IPS DF 6.9 (cell line): Measurements from ENCODE around the gene AOX1.
"Not testable (repeated sequence)": the region's sequence is repeated elsewhere in the genome, so short reads cannot be mapped to it uniquely, and the experiment has no call there.

Source experiments
- DNase-seq: peaks from one replicate; pipeline ENCODE4 v3.0.0-alpha.2; 2013; ENCODE audit warnings: low read depth, low spot score
- H3K27ac ChIP-seq: one replicate; pipeline ENCODE4 v1.5.1; 2013; ENCODE audit warnings: low read length, control low read depth
- H3K27me3 ChIP-seq: 2 replicates; pipeline ENCODE4 v1.6.1; 2013; ENCODE audit warnings: mild to moderate bottlenecking, low read length; ENCODE audit not compliant: control insufficient read depth, insufficient read depth
- H3K36me3 ChIP-seq: 2 replicates; pipeline ENCODE4 v1.6.1; 2013; ENCODE audit warnings: low read length; ENCODE audit not compliant: control insufficient read depth, insufficient read depth
- H3K4me1 ChIP-seq: 2 replicates; pipeline ENCODE4 v1.6.1; 2013; ENCODE audit warnings: low read length; ENCODE audit not compliant: control insufficient read depth, insufficient read depth
- H3K4me3 ChIP-seq: 2 replicates; pipeline ENCODE4 v1.5.1; 2013; ENCODE audit warnings: mild to moderate bottlenecking, low read length
- H3K9me3 ChIP-seq: 2 replicates; pipeline ENCODE4 v1.6.1; 2013; ENCODE audit warnings: low read length, inconsistent platforms; ENCODE audit not compliant: control insufficient read depth, insufficient read depth
- WGBS: extraction: QIAGEN DNeasy Blood & Tissue Kit; methylation state at CpG from one replicate; pipeline ENCODE4 v1.1.7; 2013; ENCODE audit warnings: mixed read lengths, missing lambda C conversion rate; ENCODE audit not compliant: insufficient read length, insufficient coverage; 5-methylcytosine and 5-hydroxymethylcytosine counted together

The AOX1 gene

GRCh38 chr2:200679127-200679526, 93.3 kb downstream of the AOX1 start:
- no CpG with 5 or more reads among the region's 5 CpGs for WGBS
- H3K4me1 ChIP-seq: no peaks in the 10 kb centered on the region
- no peak overlapping the region for H3K4me3 ChIP-seq
- DNase-seq: no peak
- H3K9me3 ChIP-seq: no peaks in the 10 kb centered on the region
- H3K27ac ChIP-seq: no peak overlapping the region
- H3K36me3 ChIP-seq: no peaks in the 10 kb centered on the region
- no peaks in the 10 kb centered on the region for H3K27me3 ChIP-seq

DNA sequence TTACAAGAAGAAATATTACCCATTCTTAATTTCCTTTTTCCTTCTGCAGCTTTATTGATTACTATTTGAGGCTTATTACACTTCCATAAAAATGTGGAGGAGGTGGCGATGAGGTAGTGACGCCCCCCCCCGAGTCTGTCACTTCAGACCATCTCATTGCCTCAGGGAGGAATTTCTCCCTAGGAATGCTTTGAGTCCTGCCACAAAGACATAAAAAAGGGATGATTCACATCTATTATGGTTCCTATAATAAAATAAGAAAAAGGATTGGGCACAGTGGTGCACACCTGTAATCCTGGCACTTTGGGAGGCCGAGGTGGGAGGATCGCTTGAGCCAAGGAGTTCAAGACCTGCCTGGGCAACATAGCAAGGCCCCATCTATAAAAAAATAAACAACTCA, 93.7 kb downstream of the AOX1 start:
- WGBS: no CpG with 5 or more reads among the region's 5 CpGs
- H3K27ac ChIP-seq: no peak overlapping the region

GRCh38 chr2:200681697-200682096, 95.9 kb downstream of the AOX1 start:
- Histone ChIP-seq H3K4me3 (no peak overlapping the region), H3K4me1 (no peaks in the 10 kb centered on the region), H3K36me3 (no peaks in the 10 kb centered on the region), H3K27me3 (no peaks in the 10 kb centered on the region), H3K9me3 (no peaks in the 10 kb centered on the region), H3K27ac (no peak overlapping the region)
- no peak for DNase-seq
- WGBS: no CpG with 5 or more reads among the region's 2 CpGs

More for the DNA sequence above, 93.7 kb downstream of the AOX1 start:
- Histone ChIP-seq H3K36me3 (no peaks in the 10 kb centered on the region), H3K27me3 (no peaks in the 10 kb centered on the region), H3K9me3 (no peaks in the 10 kb centered on the region), H3K4me1 (no peaks in the 10 kb centered on the region), H3K4me3 (no peak overlapping the region)
- DNase-seq: no peak

GRCh38 chr2:200682407-200682806, 96.6 kb downstream of the AOX1 start:
- WGBS: no CpG with 5 or more reads among the region's 5 CpGs
- not testable (repeated sequence) for DNase-seq, H3K27ac ChIP-seq, H3K9me3 ChIP-seq, H3K4me3 ChIP-seq, H3K4me1 ChIP-seq, H3K27me3 ChIP-seq, H3K36me3 ChIP-seq

DNA sequence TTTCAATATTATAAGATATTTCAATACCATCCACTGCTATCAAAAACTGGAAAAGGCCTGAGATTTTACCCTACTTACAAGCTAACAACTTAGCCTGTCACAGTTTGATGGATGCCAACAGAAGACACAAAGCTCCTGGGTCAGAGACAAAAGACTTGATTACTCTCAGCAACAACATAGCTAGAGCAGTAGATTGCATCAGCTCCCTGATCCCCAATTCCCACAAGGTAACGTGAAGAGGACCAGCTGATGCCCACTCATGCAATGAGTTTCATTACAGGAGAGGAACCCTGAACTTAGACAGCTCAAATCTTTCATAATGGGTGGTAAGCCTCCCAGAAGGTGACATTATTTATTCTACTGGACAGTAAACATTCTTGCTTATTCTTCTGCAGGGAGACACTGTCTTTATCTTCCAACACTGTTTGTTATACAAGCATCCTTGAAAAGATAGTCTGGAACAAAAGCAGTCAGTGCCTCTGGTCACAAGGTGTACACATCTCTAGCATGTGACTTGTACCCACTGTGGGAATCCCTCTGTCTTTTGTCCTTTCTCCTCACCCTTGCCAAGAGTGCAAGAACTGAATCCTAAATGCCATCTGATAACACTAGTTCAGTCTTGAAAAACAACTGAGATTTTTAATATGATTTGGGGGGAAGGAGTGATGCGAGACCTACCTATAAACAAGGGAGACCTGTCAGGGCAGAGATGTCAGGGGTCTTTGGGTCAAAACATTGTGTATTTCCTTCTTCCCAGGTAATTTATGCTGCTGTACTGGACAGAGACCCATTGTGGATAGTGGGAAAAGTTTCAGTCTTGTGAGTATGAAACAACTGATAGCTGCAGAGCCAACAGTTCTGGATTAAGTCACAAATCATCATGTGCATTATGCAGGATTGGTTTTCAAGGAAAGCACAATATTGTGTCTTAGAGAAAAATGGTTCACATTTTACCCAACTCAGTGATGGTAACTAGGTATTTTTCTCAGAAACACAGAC, 102.4 kb downstream of the AOX1 start:
- WGBS: no CpG with 5 or more reads among the region's 2 CpGs
- Histone ChIP-seq H3K4me3 (no peak overlapping the region), H3K27ac (no peak overlapping the region), H3K27me3 (no peaks in the 10 kb centered on the region), H3K36me3 (no peaks in the 10 kb centered on the region), H3K4me1 (no peaks in the 10 kb centered on the region), H3K9me3 (no peaks in the 10 kb centered on the region)
- no peak for DNase-seq

GRCh38 chr2:200689115-200689514, 103.3 kb downstream of the AOX1 start:
- no peak for DNase-seq
- no peaks in the 10 kb centered on the region for H3K36me3 ChIP-seq
- H3K27ac ChIP-seq: no peak overlapping the region
- H3K4me3 ChIP-seq: no peak overlapping the region
- H3K9me3 ChIP-seq: no peaks in the 10 kb centered on the region
- 100% methylated on average over 1 of the region's 3 CpGs for whole genome bisulfite sequencing
- no peaks in the 10 kb centered on the region for H3K27me3 ChIP-seq
- H3K4me1 ChIP-seq: 0 out of 2 replicates have a peak, but pooled peaks cover 1% of the 10 kb centered on the region

GRCh38 chr2:200693836-200694470, 108.1 kb downstream of the AOX1 start:
- Histone ChIP-seq H3K36me3 (no peaks in the 10 kb centered on the region), H3K4me1 (0 out of 2 replicates have a peak, but pooled peaks cover 1% of the 10 kb centered on the region), H3K27me3 (no peaks in the 10 kb centered on the region), H3K4me3 (no peak overlapping the region), H3K27ac (no peak overlapping the region), H3K9me3 (no peaks in the 10 kb centered on the region)
- DNase-seq: no peak
- 100% methylated on average over 1 of the region's 4 CpGs for WGBS

GRCh38 chr2:200695191-200695590, 109.4 kb downstream of the AOX1 start:
- no peaks in the 10 kb centered on the region for H3K27me3 ChIP-seq
- no peak overlapping the region for H3K27ac ChIP-seq
- 0 out of 2 replicates have a peak, but pooled peaks cover 1% of the 10 kb centered on the region for H3K4me1 ChIP-seq
- no peak overlapping the region for H3K4me3 ChIP-seq
- H3K36me3 ChIP-seq: no peaks in the 10 kb centered on the region
- DNase-seq: no peak
- WGBS: no CpG with 5 or more reads among the region's 4 CpGs
- H3K9me3 ChIP-seq: no peaks in the 10 kb centered on the region

- Histone ChIP-seq H3K27ac (no peak overlapping the region), H3K36me3 (no peaks in the 10 kb centered on the region), H3K4me3 (no peak overlapping the region), H3K4me1 (0 out of 2 replicates have a peak, but pooled peaks cover 1% of the 10 kb centered on the region), H3K9me3 (no peaks in the 10 kb centered on the region), H3K27me3 (no peaks in the 10 kb centered on the region)
- DNase-seq: no peak
- no CpG with 5 or more reads among the region's 6 CpGs for WGBS
Measured at GRCh38 chr2:200695601-200696000, 109.8 kb downstream of the AOX1 start.

DNA sequence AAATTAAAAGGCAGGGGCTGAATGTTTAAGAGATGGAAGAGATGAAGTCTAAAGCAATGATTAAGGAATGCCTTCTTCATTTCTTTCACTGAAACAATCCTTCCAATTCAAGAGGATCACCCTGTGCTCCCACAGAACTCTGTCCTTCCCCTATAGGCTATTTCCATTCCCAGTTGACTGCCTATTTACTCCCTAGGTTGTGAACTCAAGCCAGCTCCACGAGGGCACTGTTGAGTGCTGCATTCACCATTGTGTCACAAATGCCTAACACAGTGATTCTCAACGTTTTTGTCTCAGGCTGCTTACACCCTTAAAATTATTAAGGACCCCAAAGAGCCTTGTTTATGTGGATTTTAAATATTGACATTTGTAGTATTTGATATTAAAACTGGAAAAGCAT, 112.4 kb downstream of the AOX1 start:
- Histone ChIP-seq H3K36me3 (no peaks in the 10 kb centered on the region), H3K27ac (no peak overlapping the region), H3K9me3 (no peaks in the 10 kb centered on the region), H3K27me3 (no peaks in the 10 kb centered on the region), H3K4me3 (no peak overlapping the region), H3K4me1 (0 out of 2 replicates have a peak, but pooled peaks cover 1% of the 10 kb centered on the region)
- no CpG with 5 or more reads among the region's 2 CpGs for WGBS
- no peak for DNase-seq
